CD4-positive, alpha-beta T cell (primary cell): Measurements from ENCODE around the gene RRAD. TPM values are rescaled to one million over a fixed set of nuclear protein-coding genes. Genes with fewer than 3 reads are reported as not detected.

Experiments used
- ATAC-seq: fragments of 200-7000 bp; cut with Tn5 transposase; one replicate; pipeline ENCODE4 v1.10.0; 2022; ENCODE audit warnings: mild to moderate bottlenecking; ENCODE audit not compliant: poor library complexity
- CTCF ChIA-PET: fragments of 350-600 bp; sonication (Branson Sonifier 250); formaldehyde crosslinking; loops from one replicate; lab custom pipeline; 2021; ENCODE audit warnings: antibody characterized with exemption, inconsistent platforms; lab: Charles Lee
- POLR2A ChIA-PET: fragments of 350-600 bp; sonication (Branson Sonifier 250); formaldehyde crosslinking; loops from one replicate; lab custom pipeline; 2021; ENCODE audit warnings: antibody characterized with exemption, inconsistent platforms; lab: Charles Lee
- DNase-seq, 14 experiments: peaks; one replicate each; pipeline ENCODE4 v3.0.0-alpha.2; 2013 to 2020; ENCODE audit warnings: mixed read lengths in 2 of 14
- H3K27ac ChIP-seq, 2 donors: one replicate each; pipeline versions ENCODE4 v1.5.1 to v1.7.0; 2013; ENCODE audit warnings: low read length in 2 of 2, low read depth in 1 of 2, mild to moderate bottlenecking in 1 of 2
- H3K27me3 ChIP-seq, 2 experiments: 1 replicate in 1 of 2; 2 replicates in 1 of 2; pipeline versions ENCODE4 v1.6.1 to v1.7.0; 2013; ENCODE audit warnings: low read length in 2 of 2, control low read depth in 1 of 2, mild to moderate bottlenecking in 1 of 2, moderate library complexity in 1 of 2; ENCODE audit not compliant: insufficient read depth in 2 of 2, control insufficient read depth in 1 of 2
- H3K36me3 ChIP-seq: one replicate; pipeline ENCODE4 v1.6.1; 2013; ENCODE audit warnings: low read length, control low read depth; ENCODE audit not compliant: insufficient read depth
- H3K4me1 ChIP-seq: one replicate; pipeline ENCODE4 v1.6.1; 2013; ENCODE audit warnings: low read length, control low read depth; ENCODE audit not compliant: insufficient read depth
- H3K4me3 ChIP-seq: one replicate; pipeline ENCODE4 v1.5.1; 2013; ENCODE audit warnings: mild to moderate bottlenecking, low read length, moderate library complexity
- H3K9me3 ChIP-seq, 2 experiments: 1 replicate in 1 of 2; 2 replicates in 1 of 2; pipeline versions ENCODE4 v1.6.1 to v1.7.0; 2013; ENCODE audit warnings: low read length in 2 of 2, mild to moderate bottlenecking in 2 of 2, control low read depth in 1 of 2, moderate library complexity in 1 of 2; ENCODE audit not compliant: control insufficient read depth in 1 of 2, insufficient read depth in 1 of 2
- H3K27ac Mint-ChIP-seq: one replicate; pipeline ENCODE4 v1.8.0; 2020; ENCODE audit warnings: mixed read lengths
- H3K27me3 Mint-ChIP-seq: one replicate; pipeline ENCODE4 v1.8.0; 2021; ENCODE audit warnings: mixed read lengths
- H3K36me3 Mint-ChIP-seq: one replicate; pipeline ENCODE4 v1.8.0; 2021; ENCODE audit warnings: low read depth, mixed read lengths
- H3K4me1 Mint-ChIP-seq: one replicate; pipeline ENCODE4 v1.8.0; 2021; ENCODE audit warnings: low read depth, mixed read lengths
- H3K4me3 Mint-ChIP-seq: one replicate; pipeline ENCODE4 v1.8.0; 2020; ENCODE audit warnings: mild to moderate bottlenecking, mixed read lengths
- H3K9me3 Mint-ChIP-seq: one replicate; pipeline ENCODE4 v1.8.0; 2020; ENCODE audit warnings: mixed read lengths
- CTCF ChIP-seq: fragments of 200-600 bp; IDR thresholded peaks from one replicate; pipeline ENCODE4 v1.8.0; 2022; ENCODE audit warnings: antibody characterized with exemption, mild to moderate bottlenecking
- intact Hi-C, 2 experiments: fragments of 100-400 bp; cut with DNase I in 1 of 2; cut with micrococcal nuclease in 1 of 2; formaldehyde crosslinking; loops; one replicate each; pipeline versions ENCODE4 v1.15.1 to v1.9.0; 2023 to 2025; cut with DNase I, micrococcal nuclease
- total RNA-seq, 174 experiments: library from RNA in 2 of 174; stranded (reverse) in 2 of 174; gene quantifications; one replicate each; pipeline ENCODE4 v1.2.3 and lab custom pipeline; 2021 to 2026

Gene RRAD
- total RNA-seq, 2 experiments from 2014 or later, result 0.28 to 0.49 TPM

DNA sequence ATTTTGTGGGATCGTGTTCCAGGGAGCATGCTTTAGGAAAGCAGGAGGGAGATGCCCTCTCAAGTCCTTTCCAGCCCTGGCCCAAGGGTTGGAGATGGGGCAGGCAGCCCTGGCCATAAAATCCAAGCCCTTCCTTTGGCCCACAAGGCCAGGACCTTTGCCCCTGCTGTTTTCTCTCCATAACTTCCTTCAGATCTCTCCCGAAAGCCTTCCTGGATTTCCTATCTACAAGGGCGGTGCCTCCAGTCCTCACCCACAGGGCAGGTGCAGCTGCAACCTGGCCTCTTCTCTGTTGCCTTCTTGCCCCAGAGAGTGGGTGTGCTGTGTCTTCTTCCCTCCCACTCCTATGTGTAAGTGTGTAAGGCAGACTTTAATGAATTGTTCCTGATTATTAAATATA lies 53.5 kb downstream of the RRAD start:
- ChIA-PET POLR2A (interaction anchor here (0.6 to 0.7 kb wide), 2 partner anchors 44 to 313 kb away, joined by 3 read pairs; no protein-coding TSS in a partner anchor), CTCF (interaction anchor here (1.7 to 3.7 kb wide), 2 partner anchors 11 to 41 kb away, joined by 5 to 39 read pairs; partner anchors contain the start of gene NAE1)
- Mint-ChIP-seq H3K4me3 (no peak overlapping the region), H3K4me1 (peaks cover 19% of the 10 kb centered on the region), H3K9me3 (no peaks in the 10 kb centered on the region), H3K36me3 (no peaks in the 10 kb centered on the region), H3K27me3 (no peaks in the 10 kb centered on the region), H3K27ac (no peak overlapping the region)
- intact Hi-C loops, result loop anchor here in 1 of 2 experiments (2.0 to 5.0 kb wide), 2 partner anchors 310 to 465 kb away; no protein-coding TSS in a partner anchor
- Histone ChIP-seq H3K4me1 (peaks cover 32% of the 10 kb centered on the region), H3K27ac (no peak overlapping the region), H3K4me3 (no peak overlapping the region), H3K36me3 (no peaks in the 10 kb centered on the region), H3K27me3 (no peaks in the 10 kb centered on the region), H3K9me3 (no peaks in the 10 kb centered on the region)
- ATAC-seq (no peak), DNase-seq (no peak)
- no peak for TF ChIP-seq CTCF

Other genes starting within 250 kb of the RRAD start
- 1 to 10 TPM; 1.1 to 1.6 TPM for gene CMTM4, start 228.8 kb downstream of the RRAD start, total RNA-seq
- gene DYNC1LI2, start 173.9 kb downstream of the RRAD start, total RNA-seq, result 10 to 100 TPM; 81.8 to 82.4 TPM
- gene TERB1, start 124.0 kb downstream of the RRAD start, total RNA-seq, result under 1 TPM; 0.11 to 0.22 TPM
- gene NAE1, start 94.6 kb downstream of the RRAD start, total RNA-seq, result 10 to 100 TPM; 89.1 to 91.2 TPM
- gene CA7, start 81.1 kb downstream of the RRAD start, total RNA-seq, result not detected
- 1 to 10 TPM; 3.3 to 5.9 TPM for gene PDP2, start 45.0 kb downstream of the RRAD start, total RNA-seq
- not detected for gene CDH16, start 6.7 kb downstream of the RRAD start, total RNA-seq
- 10 to 100 TPM; 58.6 to 70.4 TPM for gene CIAO2B, start 8.9 kb upstream of the RRAD start, total RNA-seq
- 10 to 100 TPM; 59.3 to 62.6 TPM for gene CES2, start 10.0 kb upstream of the RRAD start, total RNA-seq
- 1 to 10 TPM; 1.1 to 1.3 TPM for gene CES3, start 35.7 kb upstream of the RRAD start, total RNA-seq
- 10 to 100 TPM; 14.9 to 16.0 TPM for gene CES4A, start 63.1 kb upstream of the RRAD start, total RNA-seq
- gene CBFB, start 103.6 kb upstream of the RRAD start, total RNA-seq, result 10 to 100 TPM; 58.8 to 59.6 TPM
- 10 to 100 TPM; 10.6 to 10.8 TPM for gene PHAF1, start 184.4 kb upstream of the RRAD start, total RNA-seq
- 1 to 10 TPM; 2.0 to 2.5 TPM for gene B3GNT9, start 225.5 kb upstream of the RRAD start, total RNA-seq
- 10 to 100 TPM; 32.4 to 34.0 TPM for gene TRADD, start 234.4 kb upstream of the RRAD start, total RNA-seq
- gene FBXL8, start 234.4 kb upstream of the RRAD start, total RNA-seq, result 10 to 100 TPM; 11.5 to 11.6 TPM
- 10 to 100 TPM; 19.7 to 26.1 TPM for gene HSF4, start 239.2 kb upstream of the RRAD start, total RNA-seq
- gene NOL3, start 245.0 kb upstream of the RRAD start, total RNA-seq, result 1 to 10 TPM; 1.1 to 1.2 TPM